Fibroblast of pulmonary artery (primary cell): ENCODE results near the gene BCL2L2.

ENCODE experiments used
- DNase-seq: peaks from one replicate; pipeline ENCODE4 v3.0.0-alpha.2; 2010; ENCODE audit warnings: low read depth
- H3K4me3 ChIP-seq: replicated peaks from 2 replicates; pipeline ENCODE4 v1.5.1; 2011; ENCODE audit warnings: low read depth, mild to moderate bottlenecking, control low read depth, low read length, moderate library complexity
- TF ChIP-seq, protein P1 (sequence below): IDR thresholded peaks from 2 replicates; pipeline ENCODE4 v1.5.1; 2011; ENCODE audit warnings: mild to moderate bottlenecking, control low read depth, low read length, inconsistent platforms; ENCODE audit errors: missing control alignments

The BCL2L2 gene

DNA sequence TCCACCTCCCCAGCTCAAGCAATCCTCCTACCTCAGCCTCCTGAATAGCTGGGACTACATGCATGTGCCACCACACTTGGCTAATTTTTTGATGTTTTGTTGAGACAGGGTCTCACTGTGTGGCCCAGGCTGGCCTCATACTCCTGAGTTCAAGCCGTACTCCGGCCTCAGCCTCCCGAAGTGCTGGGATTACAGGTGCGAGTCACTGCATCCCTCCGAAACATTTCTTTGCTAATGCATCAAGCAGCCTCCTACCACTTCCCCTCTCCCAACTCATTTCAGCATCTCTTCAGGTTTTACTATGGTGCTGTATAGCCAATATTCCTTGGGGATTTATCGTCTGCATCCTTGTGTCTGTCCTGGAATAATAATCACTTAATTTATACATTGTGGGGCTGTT lies 48.4 kb downstream of the BCL2L2 start:
- TF ChIP-seq, protein P1, sequence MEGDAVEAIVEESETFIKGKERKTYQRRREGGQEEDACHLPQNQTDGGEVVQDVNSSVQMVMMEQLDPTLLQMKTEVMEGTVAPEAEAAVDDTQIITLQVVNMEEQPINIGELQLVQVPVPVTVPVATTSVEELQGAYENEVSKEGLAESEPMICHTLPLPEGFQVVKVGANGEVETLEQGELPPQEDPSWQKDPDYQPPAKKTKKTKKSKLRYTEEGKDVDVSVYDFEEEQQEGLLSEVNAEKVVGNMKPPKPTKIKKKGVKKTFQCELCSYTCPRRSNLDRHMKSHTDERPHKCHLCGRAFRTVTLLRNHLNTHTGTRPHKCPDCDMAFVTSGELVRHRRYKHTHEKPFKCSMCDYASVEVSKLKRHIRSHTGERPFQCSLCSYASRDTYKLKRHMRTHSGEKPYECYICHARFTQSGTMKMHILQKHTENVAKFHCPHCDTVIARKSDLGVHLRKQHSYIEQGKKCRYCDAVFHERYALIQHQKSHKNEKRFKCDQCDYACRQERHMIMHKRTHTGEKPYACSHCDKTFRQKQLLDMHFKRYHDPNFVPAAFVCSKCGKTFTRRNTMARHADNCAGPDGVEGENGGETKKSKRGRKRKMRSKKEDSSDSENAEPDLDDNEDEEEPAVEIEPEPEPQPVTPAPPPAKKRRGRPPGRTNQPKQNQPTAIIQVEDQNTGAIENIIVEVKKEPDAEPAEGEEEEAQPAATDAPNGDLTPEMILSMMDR: no peak
- H3K4me3 ChIP-seq: no peak overlapping the region
- DNase-seq: no peak

GRCh38 chr14:23355871-23356435 lies 49.3 kb downstream of the BCL2L2 start:
- DNase-seq: no peak
- H3K4me3 ChIP-seq: no peak overlapping the region
- TF ChIP-seq, protein P1: no peak

GRCh38 chr14:23356662-23357061 lies 50.0 kb downstream of the BCL2L2 start:
- TF ChIP-seq, protein P1: no peak
- no peak overlapping the region for H3K4me3 ChIP-seq
- no peak for DNase-seq

GRCh38 chr14:23357261-23357660 lies 50.6 kb downstream of the BCL2L2 start:
- H3K4me3 ChIP-seq: no peak overlapping the region
- no peak for DNase-seq
- TF ChIP-seq, protein P1: no peak

- DNase-seq: no peak
- TF ChIP-seq, protein P1: no peak
- H3K4me3 ChIP-seq: no peak overlapping the region
Observed at GRCh38 chr14:23358042-23358441, 51.4 kb downstream of the BCL2L2 start.

DNA sequence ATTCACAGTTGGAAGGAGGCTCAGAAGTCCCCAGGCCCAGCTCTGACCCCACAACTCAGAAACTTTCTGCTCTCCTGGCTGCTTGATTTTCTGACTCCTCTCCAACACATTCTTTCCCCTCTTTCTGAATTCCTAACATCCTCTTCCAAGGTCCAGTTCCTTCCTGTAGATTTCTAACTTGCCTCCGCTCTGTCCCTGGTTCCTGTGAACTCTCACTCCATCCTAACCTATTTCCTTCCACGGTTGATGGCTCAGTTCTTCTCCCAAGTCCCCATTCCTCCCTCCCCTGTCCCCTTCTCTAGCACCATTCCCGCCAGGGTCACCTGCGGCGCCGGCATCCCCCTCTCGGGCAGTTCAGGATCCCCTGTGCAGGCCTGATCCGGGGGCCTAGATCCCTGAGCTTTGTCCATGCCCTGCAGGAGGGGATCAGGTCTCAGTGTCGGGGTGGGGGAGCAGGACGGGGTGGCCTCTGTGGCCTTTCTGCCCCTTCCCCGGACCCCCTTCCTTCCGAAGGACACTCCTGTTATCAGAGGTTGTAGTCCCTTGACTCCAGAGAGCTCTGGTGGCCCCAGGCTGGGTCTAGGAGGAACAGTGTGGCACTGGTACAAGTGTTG lies 52.0 kb downstream of the BCL2L2 start:
- no peak overlapping the region for H3K4me3 ChIP-seq
- TF ChIP-seq, protein P1: no peak
- no peak for DNase-seq

DNA sequence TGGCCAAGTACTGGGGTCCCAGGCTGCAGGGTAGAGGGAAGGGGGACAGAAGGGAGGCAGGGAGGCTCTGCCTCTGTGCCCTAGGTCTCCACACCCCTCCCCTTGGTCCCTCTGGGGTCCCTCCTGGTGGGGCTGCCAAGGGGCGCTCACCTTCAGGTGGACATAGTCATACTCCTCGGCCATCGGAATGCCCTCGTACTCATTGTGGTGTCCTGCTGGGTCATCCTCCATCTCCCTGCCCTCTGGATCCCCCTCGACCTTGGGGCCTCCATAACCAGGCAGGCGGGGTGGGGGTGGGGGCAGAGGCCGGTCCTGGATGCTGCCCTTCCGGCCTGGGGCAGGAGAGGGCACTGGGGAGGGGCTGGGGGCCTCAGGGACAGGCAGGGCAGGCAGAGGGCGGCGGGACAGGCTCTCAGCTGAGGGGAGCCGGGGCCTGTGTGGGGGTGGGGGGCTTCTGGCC lies 52.6 kb downstream of the BCL2L2 start:
- no peak overlapping the region for H3K4me3 ChIP-seq
- TF ChIP-seq, protein P1: no peak
- no peak for DNase-seq
